GM12878 (cell line): ENCODE data around the gene GPC6.

Experiments used
- BRCA1 ChIP-seq: IDR thresholded peaks from 2 replicates; pipeline ENCODE4 v1.6.1; 2011; ENCODE audit warnings: low read depth, low read length, improper control_type of control experiment
- CREM ChIP-seq: IDR thresholded peaks from 2 replicates; pipeline ENCODE4 v1.6.1; 2014; ENCODE audit warnings: antibody characterized with exemption, low read depth
- CTCF ChIP-seq, 3 experiments: IDR thresholded peaks in 2 of 3; conservative IDR thresholded peaks in 1 of 3; 2 replicates each; pipeline ENCODE4 v1.5.1; 2011; ENCODE audit warnings: low read depth in 3 of 3, low read length in 3 of 3, mild to moderate bottlenecking in 3 of 3, control low read depth in 2 of 3, moderate library complexity in 2 of 3, inconsistent platforms in 1 of 3, mixed read lengths in 1 of 3; ENCODE audit not compliant: control insufficient read depth in 2 of 3, insufficient read depth in 1 of 3; ENCODE audit errors: extremely low read depth in 1 of 3
- EP300 ChIP-seq, 2 experiments: fragments of 150-350 bp in 1 of 2; IDR thresholded peaks; 2 replicates each; pipeline ENCODE4 v1.6.1; 2011 to 2012; ENCODE audit warnings: low read depth in 2 of 2, low read length in 2 of 2, borderline replicate concordance in 1 of 2, improper control_type of control experiment in 1 of 2, inconsistent platforms in 1 of 2; ENCODE audit not compliant: control insufficient read depth in 1 of 2
- EZH2 ChIP-seq: IDR thresholded peaks from 2 replicates; pipeline ENCODE4 v1.6.1; 2012; ENCODE audit warnings: low read depth, mild to moderate bottlenecking, control low read depth, inconsistent platforms, low read length, borderline replicate concordance; ENCODE audit not compliant: control insufficient read depth
- PRDM15 ChIP-seq: fragments of 450-650 bp; formaldehyde crosslinking; IDR thresholded peaks from 2 replicates; pipeline ENCODE4 v1.4.0; 2020; ENCODE audit warnings: mild to moderate bottlenecking, moderate library complexity
- SREBF2 ChIP-seq: IDR thresholded peaks from 2 replicates; pipeline ENCODE4 v1.6.1; 2012; ENCODE audit warnings: mild to moderate bottlenecking, low read length
- YY1 ChIP-seq: IDR thresholded peaks from 2 replicates; pipeline ENCODE4 v1.6.1; 2011; ENCODE audit warnings: low read depth, mild to moderate bottlenecking, low read length

- TF ChIP-seq EZH2 (no peak), SREBF2 (no peak), CREM (no peak), BRCA1 (no peak), YY1 (no peak), PRDM15 (CRISPR knock-in tag) (no peak), EP300 (IDR thresholded peaks at IDR 0.05; ENCODE audit: borderline replicate concordance in 1 of 2, control insufficient read depth in 1 of 2, low read depth in 2 of 2, low read length in 2 of 2) (no peak), CTCF (IDR thresholded peaks at IDR 0.05 in 2 of 3, conservative IDR thresholded peaks at IDR 0.05 in 1 of 3; ENCODE audit: control insufficient read depth in 2 of 3, extremely low read depth in 1 of 3, insufficient read depth in 1 of 3, low read depth in 3 of 3, low read length in 3 of 3) (no peak)
Measured at GRCh38 chr13:93876236-93876635, 649.6 kb downstream of the GPC6 start.
